Islet precursor cell (in vitro differentiated cells): ENCODE measurements around the gene ARMC2.
"Not testable (repeated sequence)": the region's sequence is repeated elsewhere in the genome, so short reads cannot be mapped to it uniquely, and the experiment has no call there.

Experiments
- DNase-seq: peaks from one replicate; pipeline ENCODE4 v3.0.0-alpha.2; 2018

The ARMC2 gene

GRCh38 chr6:108872575-108872974, 24.4 kb downstream of the ARMC2 start:
- DNase-seq = no peak

DNA sequence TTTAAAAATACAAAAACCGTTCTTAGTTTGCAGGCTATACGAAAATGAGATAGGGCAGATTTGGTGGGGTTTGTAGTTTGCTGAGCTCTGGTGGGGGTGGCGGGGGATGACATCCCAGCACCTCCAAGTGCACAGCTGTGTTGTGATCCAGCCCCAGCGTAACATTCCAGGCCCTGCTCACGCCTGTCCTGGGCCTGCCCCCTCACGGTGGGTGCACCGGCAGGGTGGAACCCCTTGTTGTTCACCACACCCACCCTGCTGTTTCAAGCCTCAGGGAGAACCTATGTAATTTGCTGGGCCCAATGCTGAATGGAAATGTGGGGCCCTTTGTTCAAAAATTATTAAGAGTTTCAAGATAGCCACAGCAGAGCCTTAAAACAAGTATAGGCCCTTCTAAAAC, 25.0 kb downstream of the ARMC2 start:
- DNase-seq = no peak

- DNase-seq = no peak
Observed at GRCh38 chr6:108873971-108874370, 25.7 kb downstream of the ARMC2 start.

DNA sequence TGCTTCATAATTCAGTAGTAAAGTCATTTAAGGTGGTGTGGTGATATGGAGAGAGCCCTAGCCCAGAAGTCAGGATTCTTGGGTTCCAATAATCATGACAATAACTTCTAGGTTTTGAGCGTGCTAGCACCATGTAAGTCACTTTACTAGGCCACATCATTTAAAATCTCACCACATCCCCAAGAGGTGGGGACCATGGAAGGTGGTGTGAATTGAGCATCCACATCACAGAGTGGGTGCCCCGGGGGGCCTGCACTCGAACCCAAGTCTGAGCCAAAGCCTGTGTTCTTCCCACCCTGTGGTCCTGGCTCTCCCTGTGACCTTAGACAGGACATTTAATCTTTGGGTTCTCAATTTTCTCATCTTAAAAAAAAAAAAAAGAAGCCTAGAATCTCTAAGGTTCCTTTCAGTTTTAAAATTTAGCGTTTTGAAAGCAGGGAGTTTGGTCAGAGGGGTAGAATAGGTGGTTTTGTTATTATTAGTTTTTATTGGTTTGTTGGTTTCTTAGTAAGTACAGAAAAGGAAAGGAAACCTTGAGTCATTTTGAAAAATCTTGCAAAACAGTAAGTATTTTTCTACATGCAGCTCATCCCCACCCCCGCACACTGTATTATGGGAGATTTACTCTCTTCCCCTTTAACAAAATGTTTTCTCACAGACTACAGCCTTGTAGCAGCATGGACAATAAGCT, 26.4 kb downstream of the ARMC2 start:
- no peak for DNase-seq

DNA sequence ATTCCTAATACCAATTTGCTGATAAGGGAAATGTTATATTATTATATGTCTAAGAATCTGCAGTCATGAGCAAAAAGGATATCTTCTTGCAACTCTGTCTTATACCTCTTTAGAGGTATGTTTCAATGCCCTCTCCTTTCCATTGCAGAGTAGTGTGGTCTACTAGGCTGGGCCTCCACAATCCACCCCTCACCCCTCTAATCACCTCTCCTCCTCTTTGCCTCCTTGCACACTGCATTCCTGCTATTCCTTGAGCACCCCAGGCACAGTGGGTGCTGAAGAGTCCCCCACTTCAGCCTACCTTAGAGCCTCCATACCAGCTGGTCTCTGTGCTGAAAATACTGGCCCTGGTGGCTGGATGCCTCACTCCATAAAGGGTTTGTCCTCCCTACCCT, 26.9 kb downstream of the ARMC2 start:
- no peak for DNase-seq

GRCh38 chr6:108877046-108877751, 29.0 kb downstream of the ARMC2 start:
- DNase-seq = no peak

DNA sequence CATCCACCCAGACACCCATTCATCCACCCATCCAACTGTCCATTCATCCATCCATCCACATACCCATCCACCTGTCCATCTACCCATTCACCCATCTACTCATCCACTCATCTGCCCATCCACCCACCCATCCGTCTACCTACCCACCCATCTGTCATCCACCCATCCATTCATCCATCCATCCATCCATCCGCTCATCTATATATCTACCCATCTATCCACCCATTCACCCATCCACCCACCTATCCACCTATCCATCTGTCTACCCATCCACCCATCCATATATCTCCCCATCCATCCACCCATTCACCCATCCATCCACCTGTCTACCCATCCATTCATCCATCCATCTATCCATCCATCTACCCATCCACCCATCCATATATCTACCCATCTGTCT, 30.7 kb downstream of the ARMC2 start:
- no peak for DNase-seq

GRCh38 chr6:108883172-108883571, 35.0 kb downstream of the ARMC2 start:
- no peak for DNase-seq

GRCh38 chr6:108884211-108885059, 36.2 kb downstream of the ARMC2 start:
- DNase-seq = no peak

DNA sequence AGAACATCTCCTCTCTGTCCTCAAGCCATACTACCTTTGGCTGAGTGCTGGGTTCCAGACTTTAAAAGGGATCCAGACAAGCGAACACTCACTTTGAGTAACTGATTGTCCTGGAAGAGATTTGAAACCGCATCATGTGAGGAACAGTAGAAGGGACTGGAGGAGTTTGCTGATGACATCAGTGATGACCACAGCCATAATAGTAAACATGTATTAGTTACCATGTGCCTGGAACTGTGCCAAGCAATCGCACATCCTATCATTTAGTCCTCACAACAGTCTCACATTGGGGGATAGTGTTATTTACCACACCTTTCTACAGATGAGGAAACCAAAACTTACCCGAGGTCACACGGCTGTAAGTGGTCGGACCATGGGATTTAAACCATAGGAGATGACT, 39.8 kb downstream of the ARMC2 start:
- DNase-seq = no peak

DNA sequence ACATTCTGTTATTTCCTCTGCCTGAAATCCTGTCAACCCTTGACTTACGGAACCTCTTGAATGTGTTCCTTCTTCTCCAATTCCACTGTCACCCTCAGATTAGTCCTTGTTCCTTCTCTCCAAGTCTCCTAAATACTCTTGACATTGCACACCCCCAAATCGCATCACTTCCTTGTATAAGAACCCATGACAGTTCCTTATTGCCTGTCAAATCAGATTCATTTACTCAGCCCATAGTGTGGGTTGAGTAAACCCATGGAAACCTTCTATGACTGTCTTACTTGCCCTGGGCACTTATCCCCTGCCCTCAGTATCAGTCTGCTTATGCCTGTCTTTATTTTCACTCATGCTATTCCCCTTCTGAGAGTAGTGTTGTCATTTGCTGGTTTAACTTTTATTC, 40.5 kb downstream of the ARMC2 start:
- DNase-seq = no peak

GRCh38 chr6:108890898-108891297, 42.7 kb downstream of the ARMC2 start:
- not testable (repeated sequence) for DNase-seq

GRCh38 chr6:108895571-108895970, 47.3 kb downstream of the ARMC2 start:
- no peak for DNase-seq

DNA sequence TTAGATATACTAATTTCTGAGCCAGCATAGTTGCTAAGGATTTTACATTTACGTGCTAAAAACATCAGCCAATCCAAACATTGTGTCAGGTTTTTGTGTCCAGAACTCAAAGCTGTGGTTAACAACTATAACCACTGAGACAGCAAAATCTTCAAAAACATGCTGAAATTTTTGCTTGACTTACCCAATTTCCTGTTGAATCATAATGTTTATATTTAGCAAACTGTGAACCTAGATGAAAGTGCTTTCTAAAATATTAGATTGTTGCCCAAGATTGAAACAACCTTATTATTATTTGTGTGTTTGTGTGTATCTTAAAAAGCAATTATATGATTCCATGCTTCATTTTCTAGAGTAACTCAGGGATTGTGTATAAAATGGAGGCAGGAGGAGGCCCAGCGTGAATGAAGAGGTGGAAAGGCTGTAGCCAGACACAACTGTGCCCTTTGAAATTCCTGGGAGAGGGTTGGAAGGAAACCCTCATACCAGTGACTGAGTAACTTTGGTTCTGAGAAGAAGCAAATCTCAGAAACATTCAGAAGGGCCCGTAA, 48.0 kb downstream of the ARMC2 start:
- DNase-seq = no peak

GRCh38 chr6:108897371-108897770, 49.1 kb downstream of the ARMC2 start:
- no peak for DNase-seq

DNA sequence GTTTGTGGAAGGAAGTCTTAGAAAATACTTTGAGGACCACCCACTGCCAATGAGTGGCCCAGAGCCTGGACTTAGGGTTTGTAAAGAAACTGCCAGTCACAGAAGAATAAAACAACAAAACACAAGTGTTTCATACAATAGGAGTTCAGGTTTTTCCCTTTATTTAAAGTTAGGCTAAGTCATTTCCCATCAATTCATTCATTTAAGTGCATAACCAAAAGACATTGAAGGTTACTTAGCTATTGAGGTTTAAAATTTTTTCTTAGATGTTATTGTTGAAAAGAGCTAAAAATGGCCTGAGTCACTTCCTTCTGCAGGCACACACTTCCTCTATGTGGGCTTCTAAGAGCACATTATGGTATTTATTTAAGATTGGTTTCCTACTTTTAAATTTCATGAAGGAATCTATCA, 54.2 kb downstream of the ARMC2 start:
- no peak for DNase-seq

- no peak for DNase-seq
Observed at GRCh38 chr6:108903796-108904195, 55.6 kb downstream of the ARMC2 start.

DNA sequence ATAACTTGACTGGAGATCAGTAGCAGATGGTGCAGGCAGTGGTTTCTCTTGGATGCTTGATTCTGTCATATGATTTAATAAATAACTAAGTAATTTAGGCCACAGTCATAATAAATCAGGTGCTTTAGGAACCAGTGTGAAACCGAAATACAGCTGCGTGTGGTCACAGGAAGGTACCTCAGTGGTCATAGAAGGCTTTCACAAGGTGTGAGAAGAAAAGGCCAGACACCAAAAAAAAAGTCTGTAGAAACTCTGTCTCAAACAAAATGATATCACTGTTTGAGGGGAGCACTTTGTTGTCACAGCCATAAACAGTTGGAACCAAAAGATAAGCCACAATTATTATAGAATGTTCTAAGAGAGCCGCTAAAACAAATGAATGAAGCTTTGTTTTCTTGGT, 56.5 kb downstream of the ARMC2 start:
- no peak for DNase-seq

DNA sequence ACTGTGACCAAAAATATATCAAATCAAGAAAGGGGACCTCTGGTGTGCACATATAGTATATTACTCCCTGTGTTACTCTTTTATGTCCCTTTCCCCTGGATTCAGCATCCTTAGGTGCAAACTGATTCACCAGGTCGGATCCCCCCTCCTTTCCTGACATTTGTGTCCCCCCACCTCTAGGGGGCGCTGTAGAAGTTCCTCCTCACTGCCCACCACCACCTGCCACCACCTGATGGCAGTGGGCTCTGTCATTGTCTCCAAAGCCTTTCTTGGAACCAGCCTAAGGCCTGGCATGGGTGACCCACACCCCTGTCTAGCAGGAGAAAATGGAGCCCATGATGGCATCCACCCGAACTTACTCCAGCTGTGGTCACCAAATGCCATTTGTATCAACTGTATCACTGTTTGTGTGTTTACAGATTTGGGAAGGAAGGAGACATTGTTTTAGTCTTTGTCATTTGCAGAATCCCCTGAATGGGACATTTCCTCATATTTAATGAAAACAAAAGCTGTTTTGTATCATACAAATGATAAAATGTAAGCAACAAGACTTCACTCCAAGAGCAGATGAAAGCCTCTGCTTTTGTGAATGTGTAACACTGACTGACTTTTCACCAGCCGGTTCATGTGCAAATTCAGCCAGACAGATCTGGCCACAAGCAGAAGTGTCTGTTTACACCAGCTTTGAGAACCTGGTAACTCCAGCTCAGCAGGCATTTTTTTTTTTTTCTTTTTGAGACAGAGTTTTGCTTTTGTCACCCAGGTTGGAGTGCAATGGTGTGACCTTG, 66.2 kb downstream of the ARMC2 start:
- no peak for DNase-seq

GRCh38 chr6:108915258-108915657, 67.0 kb downstream of the ARMC2 start:
- DNase-seq = no peak

GRCh38 chr6:108916026-108916686, 67.9 kb downstream of the ARMC2 start:
- no peak for DNase-seq

- no peak for DNase-seq
Observed at GRCh38 chr6:108920751-108921150, 72.5 kb downstream of the ARMC2 start.
